GF-D8 (cell line): ENCODE data around the gene UQCRQ.
"Not testable (repeated sequence)": the region's sequence is repeated elsewhere in the genome, so short reads cannot be mapped to it uniquely, and the experiment has no call there.

ENCODE experiments used
- DNase-seq: peaks from one replicate; lab custom pipeline; 2025; lab: John Stamatoyannopoulos, UW

UQCRQ gene

GRCh38 chr5:132834057-132834456 lies 32.4 kb upstream of the UQCRQ start:
- no peak for DNase-seq

- no peak for DNase-seq
Measured at GRCh38 chr5:132836852-132837251, 29.6 kb upstream of the UQCRQ start.

GRCh38 chr5:132837868-132838267 lies 28.6 kb upstream of the UQCRQ start:
- no peak for DNase-seq

- DNase-seq = no peak
Measured at GRCh38 chr5:132838516-132839282, 27.7 kb upstream of the UQCRQ start.

GRCh38 chr5:132839426-132840301 lies 26.8 kb upstream of the UQCRQ start:
- no peak for DNase-seq

DNA sequence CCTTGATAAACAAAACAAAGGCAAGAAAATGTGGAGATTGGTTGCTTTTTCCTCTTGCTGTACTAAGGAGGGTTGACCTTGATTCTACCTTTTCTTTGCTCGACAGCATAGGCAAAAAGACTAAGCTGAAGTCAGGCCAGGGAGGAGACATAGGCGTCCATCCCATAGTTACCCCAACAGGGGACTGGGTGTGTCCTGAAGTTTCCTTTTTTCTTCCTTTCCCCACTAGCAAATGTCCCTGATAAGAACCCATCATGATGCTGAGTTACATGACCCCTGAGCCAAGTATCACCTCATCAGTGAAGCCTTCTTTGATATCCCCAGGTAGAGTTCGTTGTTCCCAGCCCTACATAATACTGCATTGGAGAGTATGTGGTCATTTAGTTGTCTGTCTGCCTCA lies 26.1 kb upstream of the UQCRQ start:
- no peak for DNase-seq

- no peak for DNase-seq
Measured at GRCh38 chr5:132840896-132841295, 25.5 kb upstream of the UQCRQ start.

DNA sequence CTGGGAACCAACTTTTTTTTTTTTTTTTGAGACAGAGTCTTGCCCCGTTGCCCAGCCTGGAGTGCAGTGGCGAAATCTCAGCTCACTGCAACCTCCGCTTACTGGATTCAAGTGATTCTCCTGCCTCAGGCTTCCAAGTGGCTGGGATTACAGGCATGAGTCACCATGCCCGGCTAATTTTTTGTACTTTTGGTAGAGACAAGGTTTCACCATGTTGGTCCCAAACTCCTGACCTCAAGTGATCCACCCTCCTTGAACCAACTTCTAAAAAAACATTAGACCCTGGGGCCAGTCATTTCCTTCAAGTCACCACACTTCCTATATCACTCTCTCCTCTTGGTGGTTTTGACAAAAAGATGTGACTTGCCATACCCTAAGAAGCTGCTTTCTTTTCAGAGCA lies 25.1 kb upstream of the UQCRQ start:
- no peak for DNase-seq

DNA sequence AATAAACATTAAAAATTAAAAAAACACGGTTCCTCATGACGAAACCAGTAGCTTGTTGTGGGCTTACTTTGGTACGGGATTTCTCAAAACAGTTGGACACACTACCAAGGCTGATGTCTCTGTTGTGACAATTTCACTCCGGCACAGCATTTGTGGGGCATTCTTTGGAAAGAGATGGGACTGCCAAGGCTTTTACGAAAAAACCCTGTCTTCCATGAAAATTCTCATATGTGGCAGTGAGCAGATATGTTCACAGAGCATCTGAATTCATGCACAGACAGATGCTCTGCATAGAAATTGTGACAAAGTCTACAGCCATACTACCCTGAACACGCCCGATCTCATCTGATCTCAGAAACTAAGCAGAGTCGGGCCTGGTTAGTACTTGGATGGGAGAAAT lies 18.2 kb upstream of the UQCRQ start:
- DNase-seq = no peak

DNA sequence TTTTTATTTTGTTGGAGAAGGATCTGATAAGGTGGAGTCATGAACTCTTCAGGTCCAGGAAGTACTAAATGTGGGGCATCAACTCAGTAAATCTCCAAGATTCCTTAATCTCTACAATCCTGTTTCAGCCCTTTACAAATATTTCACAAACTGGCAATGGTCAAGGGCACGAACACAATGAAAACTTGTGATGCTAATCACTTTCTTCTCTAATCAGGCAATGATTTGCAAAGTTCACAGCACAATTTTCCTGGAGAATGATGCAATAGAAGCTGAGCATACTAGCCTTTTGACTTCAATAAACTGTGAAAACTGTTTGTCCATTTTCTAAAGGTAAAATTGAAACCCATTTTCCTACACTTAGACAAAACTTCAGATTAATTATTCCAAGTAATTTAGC lies 17.1 kb upstream of the UQCRQ start:
- no peak for DNase-seq

DNA sequence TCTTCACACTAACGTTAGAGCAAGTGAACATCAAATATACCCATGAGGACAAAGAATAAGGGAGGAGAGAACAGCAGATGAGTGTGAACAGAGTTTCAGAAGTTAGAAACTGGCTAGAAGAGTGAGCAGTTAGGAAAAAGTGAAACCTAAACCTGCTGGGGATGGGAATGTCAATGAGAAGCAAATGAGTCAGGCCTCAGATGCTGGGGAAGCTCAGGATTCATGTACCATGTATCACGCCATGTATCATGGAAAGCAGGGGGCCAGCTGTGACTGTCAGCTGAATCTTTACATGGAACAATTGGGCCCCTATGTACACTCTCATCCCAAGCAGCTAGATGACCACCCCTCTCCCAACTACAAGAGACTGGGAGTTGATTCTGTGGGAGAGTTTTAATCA lies 16.4 kb upstream of the UQCRQ start:
- no peak for DNase-seq

DNA sequence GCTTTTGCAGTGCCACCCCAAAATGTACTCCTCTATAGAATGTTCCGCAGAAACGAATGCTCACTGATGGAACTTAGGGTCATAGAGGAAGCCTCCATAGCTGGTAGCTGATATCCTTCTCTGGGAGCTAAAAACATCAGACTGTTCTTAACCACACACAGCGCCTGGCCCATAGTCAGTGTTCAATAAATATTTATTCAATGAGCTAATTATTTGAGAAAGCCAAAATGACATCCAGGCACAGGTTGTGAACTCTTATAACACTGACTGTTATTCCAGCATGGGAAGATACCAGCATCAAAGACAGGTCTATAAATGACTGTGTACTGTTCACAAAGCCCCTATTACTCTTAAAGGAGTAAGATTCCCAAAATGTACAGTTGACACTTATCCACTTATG lies 13.1 kb upstream of the UQCRQ start:
- DNase-seq = no peak

GRCh38 chr5:132853790-132854189 lies 12.7 kb upstream of the UQCRQ start:
- DNase-seq = no peak

DNA sequence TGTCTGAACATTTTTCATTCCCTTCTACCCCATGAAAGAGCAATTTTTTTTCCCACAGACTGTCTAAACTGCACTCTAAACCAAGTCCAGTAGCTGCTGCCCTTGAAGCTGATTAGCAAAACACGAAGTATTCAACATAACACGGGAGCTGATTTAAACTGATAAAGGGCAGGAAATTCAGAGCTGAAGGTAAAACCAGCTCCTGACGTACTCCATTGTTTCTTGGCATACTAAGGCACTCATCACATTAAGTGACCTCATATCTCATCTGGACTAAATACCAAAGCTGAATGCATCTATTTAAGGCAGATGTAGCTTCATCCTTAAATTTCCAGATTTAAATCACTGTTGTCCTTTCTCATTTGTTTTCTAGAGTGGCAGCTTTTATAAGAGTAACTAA lies 12.1 kb upstream of the UQCRQ start:
- no peak for DNase-seq

DNA sequence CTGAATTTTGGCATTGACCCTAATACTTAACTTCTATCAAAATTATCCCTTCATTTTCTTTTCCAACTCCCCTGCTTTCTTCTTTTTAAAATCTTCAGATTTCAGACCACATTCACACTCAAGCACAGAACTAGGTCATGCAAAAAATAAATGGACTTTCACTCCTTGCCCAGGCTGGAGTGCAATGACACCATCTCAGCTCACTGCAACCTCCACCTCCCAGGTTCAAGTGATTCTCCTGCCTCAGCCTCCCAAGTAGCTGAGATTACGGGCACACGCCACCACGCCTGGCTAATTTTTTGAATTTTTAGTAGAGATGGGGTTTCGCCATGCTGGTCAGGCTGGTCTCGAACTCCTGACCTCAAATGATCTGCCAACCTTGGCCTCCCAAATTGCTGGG lies 11.4 kb upstream of the UQCRQ start:
- not testable (repeated sequence) for DNase-seq

DNA sequence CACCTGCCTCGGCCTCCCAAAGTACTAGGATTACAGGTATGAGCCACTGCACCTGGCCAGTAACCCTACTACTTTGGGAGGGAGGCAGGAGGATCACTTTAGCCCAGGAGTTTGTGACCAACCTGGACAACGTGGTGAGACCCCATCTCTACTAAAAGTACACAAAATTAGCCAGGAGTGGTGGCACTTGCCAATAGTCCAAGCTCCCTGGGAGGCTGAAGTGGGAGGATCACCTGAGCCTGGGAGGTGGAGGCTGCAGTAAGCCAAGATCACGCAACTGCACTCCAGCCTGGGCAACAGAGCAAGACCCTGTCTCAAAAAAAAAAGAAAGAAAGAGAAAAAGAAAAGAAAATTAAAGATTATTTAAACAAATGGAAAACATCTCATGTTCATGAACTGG lies 10.4 kb upstream of the UQCRQ start:
- DNase-seq = no peak

DNA sequence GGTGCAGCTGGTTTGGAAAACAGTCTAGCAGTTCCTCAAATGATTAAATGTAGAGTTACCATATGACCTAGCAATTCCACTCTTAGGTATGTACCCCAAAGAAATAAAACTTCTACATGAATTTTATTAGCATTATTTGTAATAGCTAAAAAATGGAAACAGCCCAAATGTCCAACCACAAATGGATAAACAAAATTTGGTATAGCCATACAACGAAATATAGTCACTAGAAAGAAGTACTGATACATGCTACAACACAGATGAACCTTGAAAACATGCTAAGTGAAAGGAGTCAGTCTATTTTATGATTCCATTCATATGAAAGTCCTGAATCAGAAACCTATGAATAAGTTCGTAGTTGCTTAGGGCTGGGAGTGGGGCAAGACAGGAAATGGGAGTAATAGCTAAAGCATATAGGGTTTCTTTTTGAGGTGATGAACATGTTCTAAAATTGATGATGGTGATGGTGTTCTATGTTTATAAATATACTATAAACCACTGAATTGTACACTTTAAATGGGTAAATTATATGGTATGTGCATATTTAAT lies 6.5 kb upstream of the UQCRQ start:
- DNase-seq = no peak

- no peak for DNase-seq
Measured at GRCh38 chr5:132860742-132861141, 5.7 kb upstream of the UQCRQ start.

DNA sequence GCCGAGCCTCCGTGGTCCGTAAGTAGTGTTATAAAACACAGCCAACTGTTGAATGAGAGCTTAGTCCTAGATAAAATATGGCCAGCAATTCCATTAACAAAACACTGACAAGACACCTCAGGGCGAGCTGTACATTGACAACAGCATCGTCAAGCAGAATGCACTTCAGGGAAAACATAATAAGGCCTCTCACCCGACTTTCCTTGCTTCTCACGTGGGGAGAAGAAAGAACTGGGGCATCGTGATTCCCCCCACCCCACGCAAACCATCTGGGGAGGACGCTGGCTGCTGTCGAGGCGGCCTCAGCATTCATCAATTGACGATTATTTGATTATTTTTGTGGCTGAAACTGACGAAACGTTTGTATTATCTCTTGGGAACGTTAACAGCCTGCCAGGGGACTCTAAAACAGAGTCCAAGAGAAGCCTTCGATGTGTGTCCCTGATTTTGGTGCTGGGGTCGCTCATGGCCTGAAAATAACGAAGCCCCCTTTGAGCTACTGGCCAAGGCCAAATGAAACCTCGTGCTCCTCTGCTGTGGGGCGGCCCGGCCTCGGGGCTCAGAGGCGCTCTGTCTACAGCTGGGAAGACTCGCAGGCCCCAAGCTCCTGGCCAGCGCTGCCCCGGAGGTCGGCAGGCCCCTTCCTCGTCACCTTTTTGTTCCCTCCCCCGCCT lies 637 bp upstream of the UQCRQ start:
- DNase-seq = no peak

GRCh38 chr5:132867046-132867451 lies 607 bp downstream of the UQCRQ start:
- DNase-seq = no peak

DNA sequence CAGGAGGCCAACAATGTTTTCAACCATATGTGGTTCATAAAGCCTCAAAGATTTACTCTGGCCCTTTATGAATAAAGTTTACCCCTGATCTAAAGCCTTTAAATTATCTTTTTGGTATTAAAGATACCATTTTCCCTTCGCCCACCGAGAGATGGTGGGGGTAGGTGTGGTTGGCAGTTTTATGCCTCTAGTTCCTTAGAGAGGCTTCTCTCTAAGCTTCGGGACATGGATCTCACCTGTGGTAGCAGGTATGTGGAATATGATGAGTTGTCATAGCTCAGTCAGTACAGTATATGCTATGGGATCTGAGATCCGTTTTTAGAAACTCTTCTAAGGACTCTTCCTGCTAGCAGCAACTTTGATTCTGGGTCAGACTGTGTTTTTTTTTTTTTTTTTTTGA lies 2.3 kb downstream of the UQCRQ start:
- DNase-seq = no peak

- DNase-seq = no peak
Measured at GRCh38 chr5:132870801-132871200, 4.4 kb downstream of the UQCRQ start.
